M059J (cell line): ENCODE data around the gene ARFGEF2. TPM values are rescaled to one million over a fixed set of nuclear protein-coding genes. Genes with fewer than 3 reads are reported as not detected.

Source experiments
- DNase-seq: peaks from one replicate; pipeline ENCODE4 v3.0.0-alpha.2; 2012; ENCODE audit warnings: low read depth
- total RNA-seq: library from RNA; depleted of rRNA; stranded (reverse); fragments of >200 nt; shearing (Covaris generic); gene quantifications from 2 replicates; pipeline ENCODE4 v1.2.3, GENCODE V29; 2014

ARFGEF2 gene
- total RNA-seq, 1 experiment from 2014 or later: 35.4 TPM

DNA sequence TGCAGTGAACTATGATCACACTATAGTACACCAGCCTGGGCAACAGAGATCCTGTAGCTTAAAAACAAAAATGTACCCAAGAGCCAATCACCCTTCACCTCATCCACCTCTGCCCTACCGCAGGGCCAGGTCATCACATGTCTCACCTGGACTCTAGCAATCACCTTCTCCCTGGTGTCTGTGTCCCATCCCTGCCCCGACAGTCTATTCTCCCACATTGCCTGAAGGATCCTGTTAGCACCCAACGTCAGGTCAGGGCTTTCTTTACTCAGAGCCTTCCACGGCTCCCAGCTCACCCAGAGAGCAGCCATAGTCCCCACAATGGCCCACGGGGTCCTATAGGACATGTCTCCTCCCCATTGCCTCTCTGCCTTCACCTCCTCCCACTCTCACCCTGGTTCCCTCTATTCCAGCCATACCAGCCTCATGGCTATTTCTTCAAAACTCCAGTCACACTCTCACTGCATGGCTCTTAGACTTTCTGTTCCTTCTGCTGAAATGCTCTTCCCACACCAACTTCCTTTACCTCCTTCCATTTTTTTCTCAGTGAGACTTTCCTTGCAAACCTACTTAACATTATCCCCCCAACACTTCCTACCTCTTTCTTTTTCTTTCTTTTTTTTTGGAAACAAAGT is 22.5 kb upstream of the ARFGEF2 start:
- no peak for DNase-seq

DNA sequence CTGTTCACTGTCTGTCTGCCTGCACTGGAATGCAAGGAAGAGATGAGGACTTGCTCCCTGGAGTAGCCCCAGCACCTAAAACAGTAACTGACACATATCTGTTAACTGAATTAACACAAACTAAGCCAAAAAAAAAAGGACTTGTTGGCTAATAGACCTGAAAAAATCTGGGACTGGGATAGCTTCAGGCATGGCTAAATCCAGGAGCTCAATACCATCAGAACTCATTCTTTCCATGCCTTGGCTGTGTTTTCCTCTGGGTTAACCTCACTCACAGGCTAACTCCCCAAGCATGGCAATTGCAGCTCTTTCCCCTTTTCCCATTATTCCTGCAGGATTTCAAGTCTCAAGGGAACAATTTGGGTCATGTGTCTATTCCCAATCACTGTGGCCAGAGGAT is 21.6 kb upstream of the ARFGEF2 start:
- no peak for DNase-seq

DNA sequence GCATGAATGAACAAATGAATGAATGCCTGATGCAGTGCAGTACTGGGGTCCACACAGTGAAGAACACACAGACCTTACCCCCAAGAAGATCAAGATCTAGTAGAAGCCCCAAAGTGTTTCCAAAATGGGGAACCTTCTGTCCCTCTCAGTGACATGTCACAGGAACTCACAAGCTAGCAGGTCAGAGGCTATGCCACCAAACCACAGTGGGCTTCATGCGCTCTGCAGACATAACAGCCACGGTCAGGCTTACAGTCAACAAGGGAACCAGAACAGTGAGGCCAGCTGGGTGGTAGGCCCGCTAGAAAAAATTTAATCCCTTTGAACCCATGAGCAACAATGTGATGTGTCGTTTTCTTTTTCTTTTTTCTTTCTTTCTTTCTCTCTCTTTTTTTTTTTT is 20.2 kb upstream of the ARFGEF2 start:
- no peak for DNase-seq

DNA sequence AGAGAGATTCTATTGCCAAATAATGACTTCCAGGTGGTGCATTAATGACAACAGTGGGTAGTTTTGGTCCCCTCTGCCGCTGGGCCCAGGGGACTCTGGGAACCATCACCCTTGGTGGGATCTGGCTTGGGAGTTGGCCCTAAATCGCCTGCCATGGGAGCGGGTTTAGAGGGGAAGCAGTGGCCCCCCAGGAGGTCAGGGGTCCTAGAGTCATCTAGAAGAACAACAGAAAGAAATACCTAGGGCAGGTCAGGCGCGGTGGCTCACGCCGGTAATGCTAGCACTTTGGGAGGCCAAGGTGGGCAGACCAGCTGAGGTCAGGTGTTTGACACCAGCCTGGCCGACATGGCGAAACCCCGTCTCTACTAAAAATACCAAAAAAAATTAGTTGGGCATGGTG is 17.8 kb upstream of the ARFGEF2 start:
- no peak for DNase-seq

DNA sequence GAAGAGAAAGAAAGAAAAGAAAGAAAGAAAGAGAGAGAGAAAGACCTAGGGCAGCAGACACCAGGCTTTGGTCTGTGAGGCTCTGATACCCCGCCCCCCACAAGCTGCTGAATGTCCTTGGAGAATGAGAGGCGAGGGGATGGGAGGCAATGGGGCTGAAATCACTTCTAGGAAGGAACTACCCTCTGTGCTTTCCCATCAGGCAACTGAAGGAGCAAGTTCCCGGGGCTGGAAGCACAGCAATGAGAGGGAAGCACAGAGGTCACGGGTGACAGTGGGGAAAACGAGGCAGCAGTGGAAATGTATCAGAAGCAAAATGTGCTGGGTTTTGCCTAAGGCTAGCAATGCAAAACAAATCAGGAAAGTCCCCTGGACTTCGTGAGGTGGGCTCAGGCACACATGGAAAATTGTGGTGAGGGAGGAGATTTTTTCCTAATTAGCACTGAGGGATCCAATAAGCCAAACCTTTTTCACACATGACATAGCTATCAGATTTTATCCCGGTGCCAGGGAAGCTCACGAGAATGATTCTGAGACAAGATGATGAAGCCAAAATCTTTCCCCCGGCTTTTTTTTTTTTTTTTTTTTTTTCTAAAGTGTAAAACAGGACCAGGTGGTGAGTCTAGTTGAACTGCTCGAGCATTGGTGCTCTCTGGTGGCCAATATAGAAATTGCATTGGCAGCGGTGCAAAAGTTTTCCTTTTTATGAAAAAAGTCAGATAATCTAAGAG is 16.8 kb upstream of the ARFGEF2 start:
- DNase-seq: peak; percentile 75

DNA sequence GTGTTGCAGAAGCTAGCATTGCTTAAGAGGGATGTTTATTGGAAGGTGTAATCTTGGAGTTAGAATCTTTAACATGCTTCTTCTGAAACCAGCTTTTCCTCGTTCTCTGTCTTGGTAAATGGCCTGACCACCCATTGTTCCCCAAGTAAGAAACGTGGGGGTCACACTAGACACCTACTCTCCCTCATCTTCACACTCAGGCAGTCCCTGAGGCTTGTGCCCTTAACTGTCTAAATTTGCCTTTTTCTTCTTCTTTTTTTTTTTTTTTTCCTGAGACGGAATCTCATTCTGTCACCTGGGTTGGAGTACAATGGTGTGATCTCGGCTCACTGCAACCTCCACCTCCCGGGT is 16.2 kb upstream of the ARFGEF2 start:
- no peak for DNase-seq

DNA sequence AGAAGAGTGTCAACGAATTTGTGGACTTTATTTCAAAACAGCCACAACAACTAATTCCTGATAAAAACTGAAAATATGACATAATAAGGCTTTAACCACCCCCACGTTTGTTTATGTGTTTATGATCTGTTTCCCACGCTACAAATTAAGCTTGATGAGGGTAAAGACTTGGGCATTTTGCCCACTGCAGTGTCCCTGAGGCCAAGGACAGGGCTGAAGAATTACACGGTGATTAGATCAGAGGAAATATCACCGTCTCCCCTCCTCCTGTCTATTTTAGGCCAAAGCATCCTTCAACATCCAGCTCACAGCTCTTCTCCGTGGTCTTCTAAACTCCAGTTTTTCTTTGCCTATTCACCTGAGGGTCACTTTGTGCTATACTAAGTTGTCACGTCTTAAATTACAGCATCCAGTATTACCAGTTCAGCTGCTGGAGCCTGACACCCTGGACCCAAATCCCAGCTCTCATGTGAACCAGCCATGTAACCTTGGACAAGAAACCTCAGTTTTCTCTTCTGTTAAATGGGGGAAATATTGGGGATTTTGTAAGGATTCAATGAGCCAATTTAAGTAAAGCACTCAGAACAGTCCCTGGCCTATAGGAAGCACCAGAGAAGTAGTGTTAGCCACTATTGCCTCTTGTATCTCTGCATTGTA is 15.2 kb upstream of the ARFGEF2 start:
- peak; percentile 50 for DNase-seq

DNA sequence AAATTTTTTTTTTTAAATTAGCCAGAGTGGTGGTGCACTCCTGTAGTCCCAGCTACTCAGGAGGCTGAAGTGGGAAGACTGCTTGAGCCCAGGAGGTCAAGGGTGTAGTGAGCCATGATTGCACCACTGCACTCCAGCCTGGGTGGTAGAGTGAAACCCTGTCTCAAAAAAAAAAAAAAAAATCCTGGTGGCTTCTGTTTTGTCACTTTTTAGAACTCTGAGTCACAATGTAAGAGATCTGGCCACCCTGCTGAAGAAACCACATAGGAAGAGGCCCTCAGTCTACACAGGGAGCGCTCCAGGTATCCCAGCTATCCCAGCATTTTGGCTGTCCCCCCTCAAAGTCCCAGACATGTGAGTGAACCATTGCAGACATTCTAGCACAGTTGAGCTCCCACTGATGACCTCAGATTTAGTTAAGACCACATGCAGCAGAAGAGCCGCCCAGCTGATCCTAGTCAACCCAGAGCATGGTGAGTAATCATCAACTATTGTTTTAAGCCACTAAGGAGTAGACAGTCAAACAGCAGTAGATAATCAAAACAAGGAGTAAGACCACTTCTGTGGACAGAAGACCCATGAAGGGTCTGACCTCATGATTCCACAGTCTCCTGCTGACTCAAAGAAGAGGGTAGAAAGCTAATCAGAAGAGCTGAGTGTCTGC is 12.7 kb upstream of the ARFGEF2 start:
- no peak for DNase-seq

DNA sequence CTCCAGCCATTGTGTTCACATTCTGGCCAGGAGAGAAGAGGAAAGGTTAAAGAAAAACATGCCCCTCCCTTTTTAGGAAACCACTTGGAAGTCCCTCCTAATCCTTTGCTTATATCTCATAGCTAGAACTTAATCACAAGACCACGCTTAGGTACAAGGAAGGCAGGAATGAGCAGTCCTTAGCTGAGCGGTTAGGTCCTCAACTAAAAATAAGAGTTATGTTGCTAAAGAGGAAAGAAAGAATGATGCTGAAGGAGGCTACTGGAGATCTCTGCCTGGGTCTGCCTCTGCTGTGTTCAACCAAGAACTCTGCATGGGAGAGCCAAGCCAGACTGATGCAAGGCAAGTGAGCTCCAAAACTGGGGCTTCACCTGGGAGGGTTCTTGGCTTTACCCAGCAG is 11.6 kb upstream of the ARFGEF2 start:
- no peak for DNase-seq

DNA sequence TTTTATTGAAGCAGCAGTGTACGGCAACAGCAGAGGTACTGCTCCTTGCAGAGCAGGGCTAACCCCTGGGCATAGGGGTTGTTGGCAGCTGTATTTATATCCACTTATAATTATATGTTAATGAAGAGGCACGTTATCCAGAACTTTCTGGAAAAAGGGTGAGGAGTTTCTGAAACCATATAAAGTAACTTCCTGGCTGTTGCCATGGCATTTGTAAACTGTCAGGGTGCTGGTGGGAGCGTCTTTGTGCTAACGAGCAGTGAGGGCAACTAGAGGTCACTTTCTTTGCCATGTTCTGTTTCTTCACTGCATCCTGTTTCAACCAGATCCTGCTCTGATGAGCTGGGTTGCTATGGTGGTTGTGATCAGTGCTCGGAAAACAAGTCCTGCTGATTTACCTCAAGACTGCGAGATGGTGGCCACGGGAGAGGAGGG is 11.1 kb upstream of the ARFGEF2 start:
- DNase-seq: peak; percentile 69

DNA sequence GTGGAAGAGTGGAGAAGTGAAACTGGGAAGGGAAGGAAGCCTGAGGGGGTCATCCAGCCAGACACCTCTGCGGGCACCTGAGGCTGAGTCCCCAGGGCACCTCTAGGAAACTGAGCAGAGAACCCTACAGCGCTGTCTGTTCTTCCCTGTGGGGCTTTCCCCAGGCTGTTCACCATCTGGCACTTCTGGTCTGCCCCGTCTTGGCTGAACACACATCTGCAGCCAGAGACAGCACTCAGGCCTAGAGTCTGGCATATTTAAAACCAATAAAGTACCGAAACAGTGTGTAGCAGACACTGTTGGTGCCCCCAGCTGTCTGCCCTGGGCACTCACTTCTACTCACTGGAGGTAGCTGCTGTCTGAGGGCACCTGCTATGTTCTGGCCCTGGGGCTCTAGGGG is 9.4 kb upstream of the ARFGEF2 start:
- DNase-seq: no peak

DNA sequence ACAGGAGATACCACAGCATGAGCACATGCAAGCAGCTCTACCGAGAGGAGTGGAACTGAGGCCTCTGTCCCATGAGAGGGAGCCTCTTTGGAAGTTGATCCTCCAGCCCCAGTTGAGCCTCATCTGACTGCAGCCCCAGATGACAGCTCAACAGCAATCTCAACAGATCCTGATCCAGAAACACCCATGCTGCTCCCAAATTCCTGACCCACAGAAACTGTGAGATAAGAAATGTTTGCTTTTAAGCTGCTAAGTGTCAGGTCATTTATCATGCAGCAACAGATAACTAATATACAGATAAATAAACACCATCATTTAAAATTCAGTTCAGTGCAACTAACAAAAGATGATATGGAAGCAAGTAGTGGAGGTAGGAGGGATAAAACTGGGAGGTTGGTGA is 4.8 kb upstream of the ARFGEF2 start:
- DNase-seq: no peak

DNA sequence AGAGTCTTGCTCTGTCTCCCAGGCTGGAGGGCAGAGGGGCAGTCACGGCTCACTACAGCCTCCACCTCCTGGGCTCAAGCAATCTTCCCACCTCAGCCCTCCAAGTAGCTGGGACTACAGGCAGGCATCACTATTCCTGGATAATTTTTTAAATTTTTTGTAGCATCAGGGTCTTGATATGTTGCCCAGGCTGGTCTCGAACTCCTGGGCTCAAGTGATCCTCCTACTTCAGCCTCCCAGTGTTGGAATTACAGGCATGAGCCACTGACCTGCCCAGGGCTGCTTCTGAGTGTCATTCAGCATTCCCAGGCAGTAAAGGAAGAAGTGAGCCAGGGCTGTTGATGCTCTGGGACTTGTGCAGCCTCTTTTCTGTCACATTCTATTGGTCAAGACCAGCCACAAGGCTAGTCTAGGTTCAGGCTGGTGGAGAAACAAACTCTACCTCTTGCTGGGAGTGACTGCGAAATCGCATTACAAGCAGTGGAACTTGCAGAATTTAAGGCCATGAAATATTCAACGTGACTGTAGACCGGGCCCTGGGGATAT is 2.1 kb upstream of the ARFGEF2 start:
- no peak for DNase-seq

DNA sequence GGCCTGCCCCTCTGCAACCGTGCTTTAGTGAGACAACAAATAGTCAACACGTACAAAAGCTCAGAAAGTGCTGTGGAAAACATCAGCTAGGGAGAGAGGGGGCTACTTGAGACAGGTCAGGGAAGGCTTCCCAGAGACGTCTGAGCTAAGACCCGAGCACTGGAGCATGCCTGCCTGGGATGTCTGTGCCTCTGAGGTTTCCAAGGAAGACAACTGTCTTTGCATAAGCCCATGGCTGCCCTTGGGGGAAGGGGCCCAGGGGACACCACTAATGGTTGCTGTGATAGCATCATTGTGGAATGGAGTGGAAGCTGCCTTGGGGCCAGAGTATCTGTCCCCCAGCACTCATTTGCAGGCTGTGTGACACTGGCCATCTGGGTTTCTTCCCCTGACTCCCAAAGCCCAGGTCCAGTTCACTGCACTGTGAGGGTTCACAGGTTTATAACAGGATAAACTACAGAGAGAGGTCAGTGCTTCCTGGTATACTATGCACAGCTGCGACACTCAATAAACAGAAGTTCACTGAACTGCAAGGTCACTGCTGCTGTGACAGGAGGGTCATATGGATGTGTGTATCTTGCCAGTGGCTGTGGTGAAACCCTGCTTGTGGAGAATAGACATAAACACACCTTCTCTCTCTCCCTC is 1.5 kb upstream of the ARFGEF2 start:
- no peak for DNase-seq

DNA sequence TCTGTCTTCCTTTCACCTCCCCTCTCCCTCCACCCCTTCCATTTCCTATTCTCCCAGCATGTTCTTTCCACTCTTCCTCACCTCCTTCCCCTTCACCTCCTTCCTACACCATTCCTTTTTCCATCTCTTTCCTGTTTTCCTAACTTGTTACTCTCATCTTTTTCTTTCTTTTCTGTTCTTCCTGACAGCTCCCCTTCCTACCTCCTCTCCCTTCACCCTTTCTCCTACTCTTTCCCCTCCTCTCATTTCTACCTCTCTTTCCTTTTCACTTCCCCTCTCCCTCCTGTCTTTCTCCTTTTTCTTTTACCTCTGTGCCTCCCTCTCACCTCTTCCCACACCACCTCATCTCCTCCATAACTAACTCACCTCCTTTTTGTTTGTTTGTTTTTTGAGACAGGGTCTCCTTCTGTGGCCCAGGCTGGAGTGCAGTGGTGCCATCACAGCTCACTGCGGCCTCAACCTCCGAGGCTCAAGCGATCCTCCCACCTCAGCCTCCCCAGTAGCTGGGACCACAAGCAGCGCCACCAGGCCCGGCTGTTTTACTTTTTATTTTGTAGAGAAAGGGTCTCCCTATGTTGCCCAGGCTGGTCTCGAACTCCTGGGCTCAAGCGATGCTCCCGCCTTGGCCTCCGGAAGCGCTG is 864 bp upstream of the ARFGEF2 start:
- no peak for DNase-seq

DNA sequence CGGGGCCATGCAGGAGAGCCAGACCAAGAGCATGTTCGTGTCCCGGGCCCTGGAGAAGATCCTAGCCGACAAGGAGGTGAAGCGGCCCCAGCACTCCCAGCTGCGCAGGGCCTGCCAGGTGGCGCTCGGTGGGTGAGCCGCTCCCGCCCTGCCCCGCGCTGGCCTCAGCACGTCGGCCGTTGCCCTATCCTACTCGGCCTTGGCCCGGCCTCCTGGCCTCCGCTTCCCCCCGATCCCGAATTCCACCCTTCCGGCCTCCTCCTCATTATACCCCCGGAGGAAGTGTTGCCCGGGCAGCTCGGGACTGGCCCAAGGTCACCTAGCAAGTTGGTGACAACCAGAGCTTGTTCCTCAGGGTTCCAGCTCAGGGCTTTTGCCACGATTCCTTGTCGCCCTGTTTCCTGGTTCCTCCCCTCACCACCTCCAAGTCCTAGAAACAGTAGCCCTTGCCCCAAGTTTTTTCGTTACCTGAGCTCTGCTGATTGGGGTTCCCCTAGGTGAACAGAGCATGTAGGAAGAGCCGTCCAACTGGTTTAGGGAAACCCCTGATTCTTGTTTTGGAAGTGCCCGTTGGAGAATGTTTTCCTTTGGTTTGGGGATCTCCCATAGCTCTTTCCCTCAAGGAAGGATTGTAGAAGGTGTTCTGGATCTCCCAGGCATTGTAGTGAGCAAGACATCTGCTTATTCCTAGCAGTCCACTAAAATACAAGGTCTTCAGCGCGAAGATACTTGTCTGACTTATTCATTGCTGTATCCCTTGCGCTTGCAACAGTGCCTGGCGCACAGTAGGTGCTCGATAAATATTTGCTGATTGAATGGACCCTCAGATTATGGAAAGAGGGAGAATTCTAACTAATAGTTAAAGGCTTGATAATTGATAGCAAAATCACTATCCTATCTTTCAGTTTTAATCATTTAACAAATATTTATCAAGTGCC is 641 bp downstream of the ARFGEF2 start:
- peak; percentile 64 for DNase-seq

DNA sequence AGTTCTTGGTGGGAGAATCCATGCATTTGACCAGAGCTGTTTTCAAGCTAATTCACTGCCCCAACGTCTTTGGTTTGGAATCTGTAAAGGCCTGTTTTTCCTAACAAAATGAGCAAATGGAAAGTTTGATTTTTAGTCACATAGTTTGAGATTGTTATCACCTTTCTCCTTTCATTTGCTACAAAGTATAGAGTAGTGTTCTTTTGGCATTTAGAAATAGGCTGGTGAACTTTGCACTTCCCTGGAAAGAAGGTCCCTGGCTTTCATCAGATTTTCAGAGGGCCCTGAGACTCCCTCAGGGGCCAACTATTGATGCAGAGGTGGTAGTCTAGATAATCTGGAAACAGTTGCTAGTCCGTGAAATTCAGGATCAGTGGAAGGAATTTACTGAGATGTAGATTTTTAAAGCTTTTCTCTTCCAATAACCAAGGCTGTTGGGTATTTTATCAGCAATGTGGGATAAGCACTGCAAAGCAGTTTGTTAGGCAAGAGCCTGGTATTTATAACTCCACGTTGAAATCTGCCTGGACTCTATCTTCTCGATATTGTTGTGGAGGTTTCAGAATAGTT is 1.7 kb downstream of the ARFGEF2 start:
- no peak for DNase-seq

DNA sequence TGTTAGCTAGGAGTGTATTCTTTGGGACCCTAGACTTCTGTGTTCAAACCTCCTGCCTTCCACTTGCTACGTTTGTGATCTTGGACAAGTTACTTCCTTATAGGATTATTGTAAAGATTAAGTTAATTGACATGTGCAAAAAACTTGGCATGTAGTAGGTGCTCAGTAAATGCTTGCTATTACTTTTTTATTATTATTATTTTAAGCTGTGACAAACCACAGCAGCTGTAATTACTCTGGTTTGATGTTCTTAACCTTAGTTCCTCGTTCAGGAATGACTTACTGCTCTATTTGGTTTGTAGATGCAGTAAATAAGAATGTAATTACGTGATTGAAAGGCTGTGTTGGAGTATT is 3.2 kb downstream of the ARFGEF2 start:
- DNase-seq: no peak

DNA sequence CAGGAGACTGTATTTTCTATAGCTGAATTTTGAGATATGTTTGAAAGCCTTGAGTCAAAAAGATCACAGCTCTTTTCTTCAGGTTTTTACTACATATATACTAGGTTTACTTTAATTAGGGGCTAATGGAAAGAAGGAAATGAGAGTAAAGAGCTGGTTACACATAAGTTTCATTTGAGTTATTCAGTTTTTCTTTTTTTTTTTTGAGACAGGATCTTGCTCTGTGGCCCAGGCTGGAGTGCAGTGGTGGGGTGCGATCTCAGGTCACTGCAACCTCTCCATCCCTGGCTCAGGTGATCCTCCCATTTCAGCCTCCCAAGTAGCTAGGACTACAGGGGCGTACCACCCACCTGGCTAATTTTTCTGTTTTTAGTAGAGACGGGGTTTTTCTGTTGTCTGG is 4.8 kb downstream of the ARFGEF2 start:
- no peak for DNase-seq

DNA sequence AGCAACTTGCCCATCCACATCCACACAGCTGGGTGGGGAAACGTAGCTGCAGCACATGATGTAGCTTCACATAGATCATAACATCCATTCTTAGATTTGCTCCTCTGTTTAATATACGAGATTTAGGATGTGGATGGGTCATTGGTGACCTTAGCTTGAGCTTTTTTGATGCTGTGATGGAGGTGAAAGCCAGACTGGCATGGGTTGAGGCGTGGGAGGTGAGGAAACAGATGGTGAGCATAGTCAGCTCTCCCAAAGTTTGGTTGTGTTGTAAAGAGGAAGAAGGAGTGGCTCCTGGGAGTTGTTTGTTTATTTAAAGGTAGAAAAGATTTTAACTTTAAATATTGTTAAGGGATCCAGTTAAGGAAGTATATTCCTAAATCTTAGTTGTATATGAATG is 5.3 kb downstream of the ARFGEF2 start:
- DNase-seq: no peak
